ENCODE measurements around the gene NAV2. TPM values are rescaled to one million over a fixed set of nuclear protein-coding genes. Genes with fewer than 3 reads are reported as not detected.

NAV2 gene
- total RNA-seq, 1 experiment from 2014 or later, result 23.3 TPM

- TF ChIP-seq, protein P1, sequence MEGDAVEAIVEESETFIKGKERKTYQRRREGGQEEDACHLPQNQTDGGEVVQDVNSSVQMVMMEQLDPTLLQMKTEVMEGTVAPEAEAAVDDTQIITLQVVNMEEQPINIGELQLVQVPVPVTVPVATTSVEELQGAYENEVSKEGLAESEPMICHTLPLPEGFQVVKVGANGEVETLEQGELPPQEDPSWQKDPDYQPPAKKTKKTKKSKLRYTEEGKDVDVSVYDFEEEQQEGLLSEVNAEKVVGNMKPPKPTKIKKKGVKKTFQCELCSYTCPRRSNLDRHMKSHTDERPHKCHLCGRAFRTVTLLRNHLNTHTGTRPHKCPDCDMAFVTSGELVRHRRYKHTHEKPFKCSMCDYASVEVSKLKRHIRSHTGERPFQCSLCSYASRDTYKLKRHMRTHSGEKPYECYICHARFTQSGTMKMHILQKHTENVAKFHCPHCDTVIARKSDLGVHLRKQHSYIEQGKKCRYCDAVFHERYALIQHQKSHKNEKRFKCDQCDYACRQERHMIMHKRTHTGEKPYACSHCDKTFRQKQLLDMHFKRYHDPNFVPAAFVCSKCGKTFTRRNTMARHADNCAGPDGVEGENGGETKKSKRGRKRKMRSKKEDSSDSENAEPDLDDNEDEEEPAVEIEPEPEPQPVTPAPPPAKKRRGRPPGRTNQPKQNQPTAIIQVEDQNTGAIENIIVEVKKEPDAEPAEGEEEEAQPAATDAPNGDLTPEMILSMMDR (conservative IDR thresholded peaks at IDR 0.05), result no peak
- no peak for TF ChIP-seq EZH2 (IDR thresholded peaks at IDR 0.05; ENCODE audit: low read depth)
- Histone ChIP-seq H3F3A (ENCODE audit: insufficient read depth, low read depth) (peaks cover 13% of the 10 kb centered on the region; the same call in 1 of the 2 replicates), H3K27me3 (ENCODE audit: insufficient read depth, low read depth) (no peaks in the 10 kb centered on the region), H2AFZ (no peak overlapping the region), H3K36me3 (ENCODE audit: low read depth) (no peaks in the 10 kb centered on the region), H3K9me2 (ENCODE audit: insufficient read depth) (no peaks in the 10 kb centered on the region), H3K4me3 (no peak overlapping the region), H3K79me2 (ENCODE audit: low read depth) (peaks cover 11% of the 10 kb centered on the region), H3K27ac (no peak overlapping the region), H3K4me1 (replicated peaks; ENCODE audit: insufficient read depth) (peaks cover 36% of the 10 kb centered on the region), H3K9me3 (ENCODE audit: insufficient read depth, low read depth) (no peaks in the 10 kb centered on the region), H4K20me1 (ENCODE audit: insufficient read depth) (no peaks in the 10 kb centered on the region), H3K4me2 (no peak overlapping the region)
- BruUV-seq (replicated peaks), result no TSS peak
- CTCF ChIA-PET, result no interaction called here
- POLR2A ChIA-PET (ENCODE audit: unreplicated experiment), result no interaction called here
- intact Hi-C loops (cut with micrococcal nuclease; ENCODE audit: unreplicated experiment), result no loop called here
- no peak for DNase-seq
Observed at GRCh38 chr11:19774329-19774728, 61.7 kb downstream of the NAV2 start.

DNA sequence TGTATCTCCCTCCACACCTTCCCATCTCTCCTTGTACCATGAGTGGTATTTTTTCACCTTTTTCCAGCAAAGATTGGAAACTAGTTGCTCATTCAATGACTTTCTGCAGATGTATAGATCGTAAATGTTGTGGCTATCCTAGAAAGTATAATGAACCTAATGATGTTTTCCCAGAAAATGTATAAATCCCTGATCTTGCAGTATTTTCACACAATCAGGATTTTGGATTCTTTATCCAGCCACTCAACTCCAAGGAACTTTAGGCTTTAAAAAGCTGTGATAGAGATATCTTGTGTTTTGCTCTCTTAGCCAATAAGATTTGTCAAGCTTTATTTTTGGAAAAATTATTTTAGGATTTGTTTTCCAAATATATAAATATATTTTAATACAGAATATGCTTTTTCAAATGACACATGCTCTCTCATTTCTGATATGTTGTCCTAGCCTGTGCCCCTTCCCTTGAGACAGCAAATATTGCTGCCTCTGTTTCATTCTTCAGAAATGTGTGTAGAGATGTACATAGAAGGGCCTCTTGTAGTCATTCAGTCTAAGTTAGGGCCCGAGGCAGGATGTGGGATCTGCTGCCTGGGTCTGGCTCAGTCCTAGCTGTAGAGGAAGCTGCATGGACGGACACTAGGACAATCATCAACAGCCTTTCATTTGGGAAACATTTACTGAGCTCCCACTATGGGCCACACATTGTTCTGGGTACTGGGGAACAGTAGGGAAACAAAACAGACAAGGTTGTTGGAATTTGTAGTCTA is 62.4 kb downstream of the NAV2 start:
- Histone ChIP-seq H2AFZ (no peak overlapping the region), H3K27ac (no peak overlapping the region), H3K4me1 (replicated peaks; ENCODE audit: insufficient read depth) (peaks cover 36% of the 10 kb centered on the region), H3K4me3 (no peak overlapping the region), H3F3A (ENCODE audit: insufficient read depth, low read depth) (peaks cover 6% of the 10 kb centered on the region; the same call in 1 of the 2 replicates), H3K9me2 (ENCODE audit: insufficient read depth) (no peaks in the 10 kb centered on the region), H3K36me3 (ENCODE audit: low read depth) (no peaks in the 10 kb centered on the region), H3K4me2 (no peak overlapping the region), H3K9me3 (ENCODE audit: insufficient read depth, low read depth) (no peaks in the 10 kb centered on the region), H3K27me3 (ENCODE audit: insufficient read depth, low read depth) (no peaks in the 10 kb centered on the region), H3K79me2 (ENCODE audit: low read depth) (peaks cover 17% of the 10 kb centered on the region), H4K20me1 (ENCODE audit: insufficient read depth) (no peaks in the 10 kb centered on the region)
- ChIA-PET POLR2A (ENCODE audit: unreplicated experiment) (no interaction called here), CTCF (no interaction called here)
- no peak for DNase-seq
- TF ChIP-seq, protein P1 (conservative IDR thresholded peaks at IDR 0.05), result no peak
- TF ChIP-seq EZH2 (IDR thresholded peaks at IDR 0.05; ENCODE audit: low read depth), result no peak
- intact Hi-C loops (cut with micrococcal nuclease; ENCODE audit: unreplicated experiment), result no loop called here
- no TSS peak for BruUV-seq (replicated peaks)

DNA sequence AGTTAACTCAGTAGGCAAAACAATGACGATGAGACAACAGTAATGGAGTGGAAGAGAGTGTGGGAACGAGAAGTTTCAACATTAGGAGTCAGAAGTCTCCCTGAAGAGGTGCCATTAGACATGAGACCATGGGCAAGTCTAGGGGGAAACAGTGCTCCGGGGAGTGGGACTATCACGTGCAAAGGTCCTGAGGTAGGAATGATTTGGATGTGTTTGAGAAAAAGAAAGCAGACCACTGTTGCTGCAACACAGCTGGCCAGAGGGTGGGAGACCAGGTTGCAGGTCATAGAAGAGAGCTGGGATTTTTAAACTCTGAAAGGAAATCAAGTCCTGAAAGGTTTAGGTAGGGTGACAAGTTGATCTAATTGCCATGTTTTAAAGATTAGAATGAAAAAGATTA is 63.0 kb downstream of the NAV2 start:
- Histone ChIP-seq H3K4me2 (peak overlapping the region; percentile 83; the same call in 1 of the 2 replicates), H3K27me3 (ENCODE audit: insufficient read depth, low read depth) (no peaks in the 10 kb centered on the region), H4K20me1 (ENCODE audit: insufficient read depth) (no peaks in the 10 kb centered on the region), H3K4me3 (no peak overlapping the region), H3K9me2 (ENCODE audit: insufficient read depth) (no peaks in the 10 kb centered on the region), H3K79me2 (ENCODE audit: low read depth) (peaks cover 23% of the 10 kb centered on the region), H3F3A (ENCODE audit: insufficient read depth, low read depth) (no peaks in the 10 kb centered on the region; the same call in 1 of the 2 replicates), H3K36me3 (ENCODE audit: low read depth) (no peaks in the 10 kb centered on the region), H3K4me1 (replicated peaks; ENCODE audit: insufficient read depth) (peaks cover 31% of the 10 kb centered on the region), H2AFZ (no peak overlapping the region), H3K9me3 (ENCODE audit: insufficient read depth, low read depth) (no peaks in the 10 kb centered on the region), H3K27ac (no peak overlapping the region)
- DNase-seq, result no peak
- no TSS peak for BruUV-seq (replicated peaks)
- intact Hi-C loops (cut with micrococcal nuclease; ENCODE audit: unreplicated experiment), result loop anchor here (2.0 kb wide), 2 partner anchors 23 to 25 kb away; no protein-coding TSS in a partner anchor
- ChIA-PET POLR2A (ENCODE audit: unreplicated experiment) (no interaction called here), CTCF (no interaction called here)
- TF ChIP-seq, protein P1 (conservative IDR thresholded peaks at IDR 0.05), result no peak
- TF ChIP-seq EZH2 (IDR thresholded peaks at IDR 0.05; ENCODE audit: low read depth), result no peak

All from PC-9 (cell line).